Thoracic aorta (tissue), 2 donors: ENCODE data around the gene PUSL1. TPM values are rescaled to one million over a fixed set of nuclear protein-coding genes. Genes with fewer than 3 reads are reported as not detected.

Experiments
- ATAC-seq: fragments of 150-250 bp; one replicate; pipeline ENCODE4 v1.8.0; 2017; ENCODE audit warnings: low read depth; ENCODE audit not compliant: insufficient number of reproducible peaks, low FRiP score
- DNase-seq: peaks from one replicate; pipeline ENCODE4 v3.0.0-alpha.2; 2020; ENCODE audit warnings: low spot score
- H3K27ac ChIP-seq, 2 donors: fragments of 200-600 bp; sonication (generic); 1 replicate in 1 of 2; 2 replicates in 1 of 2; pipeline ENCODE4 v1.5.1; 2016; ENCODE audit warnings: mild to moderate bottlenecking in 2 of 2, moderate library complexity in 2 of 2
- H3K27me3 ChIP-seq: fragments of 200-600 bp; sonication (generic); replicated peaks from 2 replicates; pipeline ENCODE4 v1.6.0; 2016; ENCODE audit warnings: mild to moderate bottlenecking; ENCODE audit not compliant: insufficient read depth
- H3K36me3 ChIP-seq: fragments of 200-600 bp; sonication (generic); one replicate; pipeline ENCODE4 v1.5.1; 2016
- H3K4me1 ChIP-seq, 2 donors: fragments of 200-600 bp; sonication (generic); 1 replicate in 1 of 2; 2 replicates in 1 of 2; pipeline versions ENCODE4 v1.5.1 to v1.6.0; 2016; ENCODE audit warnings: low read depth in 2 of 2, mild to moderate bottlenecking in 1 of 2; ENCODE audit not compliant: control insufficient read depth in 1 of 2
- H3K4me3 ChIP-seq: fragments of 200-600 bp; sonication (generic); 2 replicates; pipeline ENCODE4 v1.5.1; 2016; ENCODE audit warnings: mild to moderate bottlenecking
- H3K9me3 ChIP-seq: fragments of 200-600 bp; sonication (generic); 2 replicates; pipeline ENCODE4 v1.5.1; 2016
- CTCF ChIP-seq: fragments of 200-600 bp; sonication (generic); IDR thresholded peaks from one replicate; pipeline ENCODE4 v1.5.1; 2019; ENCODE audit warnings: antibody characterized with exemption
- total RNA-seq, 2 donors: library from RNA; depleted of rRNA; stranded (reverse); fragments of >200 nt; gene quantifications; one replicate each; pipeline versions ENCODE4 v1.1.0 to v1.2.3, GENCODE V29; 2016

Gene PUSL1, protein sequence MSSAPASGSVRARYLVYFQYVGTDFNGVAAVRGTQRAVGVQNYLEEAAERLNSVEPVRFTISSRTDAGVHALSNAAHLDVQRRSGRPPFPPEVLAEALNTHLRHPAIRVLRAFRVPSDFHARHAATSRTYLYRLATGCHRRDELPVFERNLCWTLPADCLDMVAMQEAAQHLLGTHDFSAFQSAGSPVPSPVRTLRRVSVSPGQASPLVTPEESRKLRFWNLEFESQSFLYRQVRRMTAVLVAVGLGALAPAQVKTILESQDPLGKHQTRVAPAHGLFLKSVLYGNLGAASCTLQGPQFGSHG
- total RNA-seq: 10 to 100 TPM; 22.1 to 22.6 TPM

- H3K4me1 ChIP-seq: peaks cover 29 to 44% of the 10 kb centered on the region in 2 donors
- peak; percentile 67 for ATAC-seq
Observed at GRCh38 chr1:1307923-1308755, at the start of gene PUSL1, which contains the start of gene ACAP3. Gene PUSL1, plus strand, starts transcription at chr1:1308597. Its CDS starts 47 bp downstream, at chr1:1308644. Gene ACAP3, minus strand, starts transcription at chr1:1307930. Its CDS starts 115 bp downstream, at chr1:1307815.

GRCh38 chr1:1259119-1259488 is 49.3 kb upstream of the PUSL1 start:
- H3K36me3 ChIP-seq: peaks cover 53% of the 10 kb centered on the region
- DNase-seq (no peak), ATAC-seq (no peak)
- H3K9me3 ChIP-seq: no peaks in the 10 kb centered on the region
- H3K4me1 ChIP-seq: no peaks in the 10 kb centered on the region
- no peak for TF ChIP-seq CTCF
- no peak overlapping the region for H3K4me3 ChIP-seq
- H3K27me3 ChIP-seq: no peaks in the 10 kb centered on the region
- no peak overlapping the region for H3K27ac ChIP-seq

More at GRCh38 chr1:1307923-1308755, at the start of gene PUSL1, which contains the start of gene ACAP3:
- Histone ChIP-seq H3K4me3 (peak within 1 kb of the TSS; percentile 88), H3K27ac (peak within 1 kb of the TSS; percentile 90 to 94), H3K9me3 (no peaks in the 10 kb centered on the region), H3K36me3 (peaks cover 20% of the 10 kb centered on the region), H3K27me3 (no peaks in the 10 kb centered on the region)
- peak; percentile 27 for TF ChIP-seq CTCF
- DNase-seq: peak; percentile 51

- Histone ChIP-seq H3K36me3 (peaks cover 53% of the 10 kb centered on the region), H3K4me3 (no peak overlapping the region), H3K27me3 (no peaks in the 10 kb centered on the region), H3K9me3 (no peaks in the 10 kb centered on the region), H3K27ac (no peak overlapping the region), H3K4me1 (no peaks in the 10 kb centered on the region)
- TF ChIP-seq CTCF: no peak
- no peak for ATAC-seq
- DNase-seq: no peak
Observed at GRCh38 chr1:1259540-1259939, 48.9 kb upstream of the PUSL1 start.

GRCh38 chr1:1259951-1260600 is 48.3 kb upstream of the PUSL1 start:
- DNase-seq (no peak), ATAC-seq (no peak)
- Histone ChIP-seq H3K9me3 (no peaks in the 10 kb centered on the region), H3K27me3 (no peaks in the 10 kb centered on the region), H3K4me3 (no peak overlapping the region), H3K36me3 (peaks cover 53% of the 10 kb centered on the region), H3K4me1 (no peaks in the 10 kb centered on the region), H3K27ac (no peak overlapping the region)
- no peak for TF ChIP-seq CTCF
